Ovary (tissue), 3 donors: ENCODE results near the gene THEM4.

ENCODE experiments used
- POLR2A ChIP-seq: fragments of 450-650 bp; IDR thresholded peaks from one replicate; pipeline ENCODE4 v1.6.1; 2017; ENCODE audit warnings: antibody characterized with exemption, mild to moderate bottlenecking, moderate library complexity
- TF ChIP-seq, protein P1 (sequence below), 3 donors: fragments of 450-650 bp in 2 of 3; fragments of 200-600 bp in 1 of 3; IDR thresholded peaks; one replicate each; pipeline versions ENCODE4 v1.5.1 to v1.8.0; 2016 to 2022; ENCODE audit warnings: antibody characterized with exemption in 3 of 3, mild to moderate bottlenecking in 1 of 3
- donor health status: DM: no; HTN: no; CAD: no.

DNA sequence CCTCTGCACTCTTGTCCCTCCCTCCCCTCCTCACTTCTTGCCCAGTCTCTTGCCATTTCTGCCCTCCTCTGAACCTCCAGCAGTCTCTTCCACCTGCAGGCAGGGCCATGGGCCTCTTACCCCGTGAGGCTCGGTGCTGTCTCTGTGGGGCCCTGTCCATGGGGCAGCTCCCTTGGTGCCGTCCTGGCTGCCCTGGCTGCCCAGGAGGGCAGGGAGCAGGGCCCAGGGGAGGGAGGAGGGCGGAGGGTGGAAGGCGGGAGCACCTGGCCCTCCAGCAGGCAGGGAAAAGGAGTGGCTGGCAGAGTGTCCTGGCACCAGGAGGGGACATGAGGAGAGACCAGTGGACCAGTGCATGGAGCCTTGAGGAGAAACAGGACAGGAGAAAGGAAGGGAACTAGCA is 77.7 kb downstream of the THEM4 start, which contains the start of gene RORC:
- no peak for TF ChIP-seq POLR2A
- TF ChIP-seq, protein P1, sequence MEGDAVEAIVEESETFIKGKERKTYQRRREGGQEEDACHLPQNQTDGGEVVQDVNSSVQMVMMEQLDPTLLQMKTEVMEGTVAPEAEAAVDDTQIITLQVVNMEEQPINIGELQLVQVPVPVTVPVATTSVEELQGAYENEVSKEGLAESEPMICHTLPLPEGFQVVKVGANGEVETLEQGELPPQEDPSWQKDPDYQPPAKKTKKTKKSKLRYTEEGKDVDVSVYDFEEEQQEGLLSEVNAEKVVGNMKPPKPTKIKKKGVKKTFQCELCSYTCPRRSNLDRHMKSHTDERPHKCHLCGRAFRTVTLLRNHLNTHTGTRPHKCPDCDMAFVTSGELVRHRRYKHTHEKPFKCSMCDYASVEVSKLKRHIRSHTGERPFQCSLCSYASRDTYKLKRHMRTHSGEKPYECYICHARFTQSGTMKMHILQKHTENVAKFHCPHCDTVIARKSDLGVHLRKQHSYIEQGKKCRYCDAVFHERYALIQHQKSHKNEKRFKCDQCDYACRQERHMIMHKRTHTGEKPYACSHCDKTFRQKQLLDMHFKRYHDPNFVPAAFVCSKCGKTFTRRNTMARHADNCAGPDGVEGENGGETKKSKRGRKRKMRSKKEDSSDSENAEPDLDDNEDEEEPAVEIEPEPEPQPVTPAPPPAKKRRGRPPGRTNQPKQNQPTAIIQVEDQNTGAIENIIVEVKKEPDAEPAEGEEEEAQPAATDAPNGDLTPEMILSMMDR (IDR thresholded peaks at IDR 0.05): no peak
